ENCODE data around the gene MELTF. TPM values are rescaled to one million over a fixed set of nuclear protein-coding genes. Genes with fewer than 3 reads are reported as not detected.

MELTF gene
- total RNA-seq, 1 experiment from 2014 or later, result 1.7 TPM

GRCh38 chr3:197009532-197010019, 20.0 kb downstream of the MELTF start:
- DNase-seq (ENCODE audit: low read depth in 1 of 2, low spot score in 2 of 2), result no peak
- H3K27ac ChIP-seq, result no peak overlapping the region
- H3K4me1 ChIP-seq (replicated peaks), result no peaks in the 10 kb centered on the region
- H3K4me3 ChIP-seq, result no peak overlapping the region
- no peaks in the 10 kb centered on the region for H3K27me3 ChIP-seq (replicated peaks)
- H3K36me3 ChIP-seq, result no peaks in the 10 kb centered on the region
- H3K9me3 ChIP-seq (replicated peaks), result no peaks in the 10 kb centered on the region

- H3K4me3 ChIP-seq, result no peak overlapping the region
- H3K27me3 ChIP-seq (replicated peaks), result no peaks in the 10 kb centered on the region
- no peaks in the 10 kb centered on the region for H3K9me3 ChIP-seq (replicated peaks)
- no peaks in the 10 kb centered on the region for H3K36me3 ChIP-seq
- DNase-seq (ENCODE audit: low read depth in 1 of 2, low spot score in 2 of 2), result no peak
- H3K27ac ChIP-seq, result no peak overlapping the region
- peaks cover 3% of the 10 kb centered on the region for H3K4me1 ChIP-seq (replicated peaks)
Measured at GRCh38 chr3:197008436-197009209, 21.0 kb downstream of the MELTF start.

- Histone ChIP-seq H3K4me3 (no peak overlapping the region), H3K36me3 (no peaks in the 10 kb centered on the region; the same call in 1 of the 2 replicates), H3K27ac (no peak overlapping the region), H3K9me3 (replicated peaks) (no peaks in the 10 kb centered on the region), H3K4me1 (replicated peaks) (peaks cover 7% of the 10 kb centered on the region), H3K27me3 (replicated peaks) (no peaks in the 10 kb centered on the region)
- DNase-seq (ENCODE audit: low read depth in 1 of 2, low spot score in 2 of 2), result no peak
Measured at GRCh38 chr3:197007953-197008352, 21.7 kb downstream of the MELTF start.

- no peak for DNase-seq (ENCODE audit: low read depth in 1 of 2, low spot score in 2 of 2)
- no peaks in the 10 kb centered on the region; the same call in 1 of the 2 replicates for H3K36me3 ChIP-seq
- H3K27ac ChIP-seq, result no peak overlapping the region
- H3K4me1 ChIP-seq (replicated peaks), result peaks cover 13% of the 10 kb centered on the region
- no peaks in the 10 kb centered on the region for H3K27me3 ChIP-seq (replicated peaks)
- no peak overlapping the region for H3K4me3 ChIP-seq
- no peaks in the 10 kb centered on the region for H3K9me3 ChIP-seq (replicated peaks)
Measured at GRCh38 chr3:197007296-197007940, 22.2 kb downstream of the MELTF start.

- H3K4me1 ChIP-seq (replicated peaks), result peaks cover 13% of the 10 kb centered on the region
- H3K9me3 ChIP-seq (replicated peaks), result no peaks in the 10 kb centered on the region
- no peak overlapping the region for H3K4me3 ChIP-seq
- no peaks in the 10 kb centered on the region; the same call in 1 of the 2 replicates for H3K36me3 ChIP-seq
- no peak overlapping the region for H3K27ac ChIP-seq
- no peak for DNase-seq (ENCODE audit: low read depth in 1 of 2, low spot score in 2 of 2)
- H3K27me3 ChIP-seq (replicated peaks), result no peaks in the 10 kb centered on the region
Measured at GRCh38 chr3:197006860-197007259, 22.8 kb downstream of the MELTF start.

GRCh38 chr3:197006446-197006845, 23.2 kb downstream of the MELTF start:
- Histone ChIP-seq H3K4me1 (replicated peaks) (peaks cover 13% of the 10 kb centered on the region), H3K27ac (no peak overlapping the region), H3K9me3 (replicated peaks) (no peaks in the 10 kb centered on the region), H3K4me3 (no peak overlapping the region), H3K27me3 (replicated peaks) (no peaks in the 10 kb centered on the region), H3K36me3 (no peaks in the 10 kb centered on the region; the same call in 1 of the 2 replicates)
- DNase-seq (ENCODE audit: low read depth in 1 of 2, low spot score in 2 of 2), result no peak

GRCh38 chr3:197003461-197004385, 25.9 kb downstream of the MELTF start:
- Histone ChIP-seq H3K4me3 (peak overlapping the region; percentile 55), H3K27me3 (replicated peaks) (no peaks in the 10 kb centered on the region), H3K9me3 (replicated peaks) (no peaks in the 10 kb centered on the region), H3K36me3 (no peaks in the 10 kb centered on the region; the same call in 1 of the 2 replicates), H3K27ac (no peak overlapping the region), H3K4me1 (replicated peaks) (peaks cover 13% of the 10 kb centered on the region)
- no peak for DNase-seq (ENCODE audit: low read depth in 1 of 2, low spot score in 2 of 2)

- H3K9me3 ChIP-seq (replicated peaks), result no peaks in the 10 kb centered on the region
- DNase-seq (ENCODE audit: low read depth in 1 of 2, low spot score in 2 of 2), result peak; percentile 43 to 71
Measured at GRCh38 chr3:197002701-197003454, 26.7 kb downstream of the MELTF start.

GRCh38 chr3:197001972-197002700, 27.5 kb downstream of the MELTF start:
- no peak for DNase-seq (ENCODE audit: low read depth in 1 of 2, low spot score in 2 of 2)
- H3K27ac ChIP-seq, result no peak overlapping the region

More at GRCh38 chr3:197002701-197003454, 26.7 kb downstream of the MELTF start:
- Histone ChIP-seq H3K36me3 (no peaks in the 10 kb centered on the region; the same call in 1 of the 2 replicates), H3K27ac (peak overlapping the region; percentile 45; the same call in 1 of the 2 replicates), H3K27me3 (replicated peaks) (no peaks in the 10 kb centered on the region), H3K4me3 (peak overlapping the region; percentile 55), H3K4me1 (replicated peaks) (peaks cover 13% of the 10 kb centered on the region)

GRCh38 chr3:197001106-197001971, 28.3 kb downstream of the MELTF start:
- H3K36me3 ChIP-seq, result no peaks in the 10 kb centered on the region; the same call in 1 of the 2 replicates
- peaks cover 13% of the 10 kb centered on the region for H3K4me1 ChIP-seq (replicated peaks)
- no peak for DNase-seq (ENCODE audit: low read depth in 1 of 2, low spot score in 2 of 2)
- no peak overlapping the region for H3K27ac ChIP-seq
- H3K4me3 ChIP-seq, result no peak overlapping the region
- no peaks in the 10 kb centered on the region for H3K9me3 ChIP-seq (replicated peaks)
- H3K27me3 ChIP-seq (replicated peaks), result no peaks in the 10 kb centered on the region

More at GRCh38 chr3:197001972-197002700, 27.5 kb downstream of the MELTF start:
- no peaks in the 10 kb centered on the region for H3K27me3 ChIP-seq (replicated peaks)
- no peaks in the 10 kb centered on the region for H3K9me3 ChIP-seq (replicated peaks)
- H3K4me3 ChIP-seq, result peak overlapping the region; percentile 55
- peaks cover 13% of the 10 kb centered on the region for H3K4me1 ChIP-seq (replicated peaks)
- H3K36me3 ChIP-seq, result no peaks in the 10 kb centered on the region; the same call in 1 of the 2 replicates

- Histone ChIP-seq H3K27me3 (replicated peaks) (no peaks in the 10 kb centered on the region), H3K4me3 (no peak overlapping the region), H3K27ac (no peak overlapping the region), H3K9me3 (replicated peaks) (no peaks in the 10 kb centered on the region), H3K36me3 (no peaks in the 10 kb centered on the region; the same call in 1 of the 2 replicates), H3K4me1 (replicated peaks) (peaks cover 13% of the 10 kb centered on the region)
- no peak for DNase-seq (ENCODE audit: low read depth in 1 of 2, low spot score in 2 of 2)
Measured at GRCh38 chr3:197000211-197000610, 29.4 kb downstream of the MELTF start.
